DND-41 (cell line): ENCODE results near the gene PRDM2.

ENCODE experiments used
- ATAC-seq: fragments of 200-7000 bp; cut with Tn5 transposase; 3 replicates; pipeline ENCODE4 v1.9.1; 2021; ENCODE audit warnings: low read depth; ENCODE audit not compliant: insufficient read depth
- DNase-seq: peaks from one replicate; pipeline ENCODE4 v3.0.0-alpha.2; 2020
- H2AFZ ChIP-seq: 2 replicates; pipeline ENCODE4 v1.6.0; 2012; ENCODE audit warnings: low read depth, low read length
- H3K27ac ChIP-seq: 2 replicates; pipeline ENCODE4 v1.5.1; 2012; ENCODE audit warnings: low read length, inconsistent platforms
- H3K27me3 ChIP-seq: fragments of 200-600 bp; sonication (generic); 2 replicates; pipeline ENCODE4 v1.6.0; 2012; ENCODE audit warnings: low read length, mild to moderate bottlenecking, inconsistent platforms; ENCODE audit not compliant: insufficient read depth, poor library complexity
- H3K36me3 ChIP-seq: 2 replicates; pipeline ENCODE4 v1.5.1; 2012; ENCODE audit warnings: low read length, inconsistent platforms; ENCODE audit not compliant: insufficient read depth
- H3K4me1 ChIP-seq: 2 replicates; pipeline ENCODE4 v1.5.1; 2012; ENCODE audit warnings: mild to moderate bottlenecking, low read length; ENCODE audit not compliant: insufficient read depth
- H3K4me2 ChIP-seq: 2 replicates; pipeline ENCODE4 v1.6.0; 2012; ENCODE audit warnings: mild to moderate bottlenecking, moderate library complexity, low read length, inconsistent platforms; ENCODE audit not compliant: insufficient read depth
- H3K4me3 ChIP-seq, 2 experiments: fragments of 200-600 bp in 1 of 2; shearing (Covaris generic) in 1 of 2; 2 replicates each; pipeline ENCODE4 v1.5.1; 2012 to 2016; ENCODE audit warnings: inconsistent platforms in 2 of 2, low read length in 2 of 2, mild to moderate bottlenecking in 2 of 2, low read depth in 1 of 2, moderate library complexity in 1 of 2
- H3K79me2 ChIP-seq: 2 replicates; pipeline ENCODE4 v1.6.0; 2012; ENCODE audit warnings: low read length, inconsistent platforms; ENCODE audit not compliant: insufficient read depth
- H3K9ac ChIP-seq: 2 replicates; pipeline ENCODE4 v1.6.0; 2012; ENCODE audit warnings: low read depth, mild to moderate bottlenecking, inconsistent platforms, low read length, moderate library complexity
- H3K9me3 ChIP-seq: 2 replicates; pipeline ENCODE4 v1.5.1; 2012; ENCODE audit warnings: low read length, moderate library complexity, mild to moderate bottlenecking, inconsistent platforms; ENCODE audit not compliant: insufficient read depth, severe bottlenecking
- H4K20me1 ChIP-seq: 2 replicates; pipeline ENCODE4 v1.6.0; 2012; ENCODE audit warnings: low read length; ENCODE audit not compliant: insufficient read depth
- CTCF ChIP-seq: IDR thresholded peaks from 2 replicates; pipeline ENCODE4 v1.5.1; 2012; ENCODE audit warnings: borderline replicate concordance, low read length, moderate library complexity, mild to moderate bottlenecking; ENCODE audit not compliant: poor library complexity, severe bottlenecking; ENCODE audit errors: extremely low read depth
- EZH2 ChIP-seq: IDR thresholded peaks from 3 replicates; pipeline ENCODE4 v1.6.1; 2012; ENCODE audit warnings: borderline replicate concordance, low read depth, mild to moderate bottlenecking, moderate library complexity, low read length, inconsistent platforms; ENCODE audit not compliant: severe bottlenecking

PRDM2 gene

GRCh38 chr1:13838236-13838635 lies 138.2 kb downstream of the PRDM2 start:
- Histone ChIP-seq H3K4me2 (no peak overlapping the region), H2AFZ (no peak overlapping the region), H3K4me1 (no peaks in the 10 kb centered on the region), H3K79me2 (no peaks in the 10 kb centered on the region), H4K20me1 (no peaks in the 10 kb centered on the region), H3K9me3 (no peaks in the 10 kb centered on the region), H3K36me3 (no peaks in the 10 kb centered on the region), H3K27me3 (peaks cover 19% of the 10 kb centered on the region), H3K27ac (no peak overlapping the region), H3K9ac (no peak overlapping the region), H3K4me3 (no peak overlapping the region)
- no peak for TF ChIP-seq EZH2
- no peak for TF ChIP-seq CTCF
- ATAC-seq (no peak), DNase-seq (no peak)

- DNase-seq (no peak), ATAC-seq (no peak)
- Histone ChIP-seq H3K4me3 (no peak overlapping the region), H3K9me3 (no peaks in the 10 kb centered on the region), H3K27me3 (peaks cover 23% of the 10 kb centered on the region), H3K79me2 (no peaks in the 10 kb centered on the region), H2AFZ (no peak overlapping the region), H3K4me2 (no peak overlapping the region), H3K36me3 (no peaks in the 10 kb centered on the region), H3K9ac (no peak overlapping the region), H4K20me1 (no peaks in the 10 kb centered on the region), H3K4me1 (no peaks in the 10 kb centered on the region), H3K27ac (no peak overlapping the region)
- TF ChIP-seq CTCF, result no peak
- no peak for TF ChIP-seq EZH2
Observed at GRCh38 chr1:13842497-13842896, 142.5 kb downstream of the PRDM2 start.

- no peaks in the 10 kb centered on the region for H3K36me3 ChIP-seq
- TF ChIP-seq EZH2, result no peak
- no peak for TF ChIP-seq CTCF
- no peaks in the 10 kb centered on the region for H3K4me1 ChIP-seq
- no peaks in the 10 kb centered on the region for H4K20me1 ChIP-seq
- no peak overlapping the region for H3K4me2 ChIP-seq
- DNase-seq, result no peak
- H3K9me3 ChIP-seq, result peaks cover 4% of the 10 kb centered on the region
- H3K79me2 ChIP-seq, result no peaks in the 10 kb centered on the region
- H3K4me3 ChIP-seq, result no peak overlapping the region
- no peak for ATAC-seq
- H3K9ac ChIP-seq, result no peak overlapping the region
- no peak overlapping the region for H3K27ac ChIP-seq
- H2AFZ ChIP-seq, result no peak overlapping the region
- no peaks in the 10 kb centered on the region for H3K27me3 ChIP-seq
Observed at GRCh38 chr1:13851726-13852125, 151.7 kb downstream of the PRDM2 start.

GRCh38 chr1:13855554-13855953 lies 155.6 kb downstream of the PRDM2 start:
- H3K4me1 ChIP-seq, result no peaks in the 10 kb centered on the region
- TF ChIP-seq EZH2 (no peak), CTCF (no peak)
- no peak overlapping the region for H3K4me2 ChIP-seq
- no peaks in the 10 kb centered on the region for H4K20me1 ChIP-seq
- ATAC-seq, result no peak
- H3K36me3 ChIP-seq, result no peaks in the 10 kb centered on the region
- no peak overlapping the region for H2AFZ ChIP-seq
- peaks cover 4% of the 10 kb centered on the region for H3K9me3 ChIP-seq
- no peak overlapping the region for H3K4me3 ChIP-seq
- no peaks in the 10 kb centered on the region for H3K79me2 ChIP-seq
- H3K27me3 ChIP-seq, result no peaks in the 10 kb centered on the region
- H3K9ac ChIP-seq, result no peak overlapping the region
- H3K27ac ChIP-seq, result no peak overlapping the region
- no peak for DNase-seq
